Stimulated activated CD4-positive, alpha-beta T cell treated with anti-CD3 and anti-CD28 coated beads, TNF-alpha, amount 100 ng/mL, for 48 hours (primary cell): ENCODE results near the gene GPR15.
"Not testable (repeated sequence)": the region's sequence is repeated elsewhere in the genome, so short reads cannot be mapped to it uniquely, and the experiment has no call there.

ENCODE experiments used
- DNase-seq, 3 donors: peaks; one replicate each; pipeline ENCODE4 v3.0.0-alpha.2; 2020; ENCODE audit warnings: low read depth in 3 of 3

GPR15 gene

DNA sequence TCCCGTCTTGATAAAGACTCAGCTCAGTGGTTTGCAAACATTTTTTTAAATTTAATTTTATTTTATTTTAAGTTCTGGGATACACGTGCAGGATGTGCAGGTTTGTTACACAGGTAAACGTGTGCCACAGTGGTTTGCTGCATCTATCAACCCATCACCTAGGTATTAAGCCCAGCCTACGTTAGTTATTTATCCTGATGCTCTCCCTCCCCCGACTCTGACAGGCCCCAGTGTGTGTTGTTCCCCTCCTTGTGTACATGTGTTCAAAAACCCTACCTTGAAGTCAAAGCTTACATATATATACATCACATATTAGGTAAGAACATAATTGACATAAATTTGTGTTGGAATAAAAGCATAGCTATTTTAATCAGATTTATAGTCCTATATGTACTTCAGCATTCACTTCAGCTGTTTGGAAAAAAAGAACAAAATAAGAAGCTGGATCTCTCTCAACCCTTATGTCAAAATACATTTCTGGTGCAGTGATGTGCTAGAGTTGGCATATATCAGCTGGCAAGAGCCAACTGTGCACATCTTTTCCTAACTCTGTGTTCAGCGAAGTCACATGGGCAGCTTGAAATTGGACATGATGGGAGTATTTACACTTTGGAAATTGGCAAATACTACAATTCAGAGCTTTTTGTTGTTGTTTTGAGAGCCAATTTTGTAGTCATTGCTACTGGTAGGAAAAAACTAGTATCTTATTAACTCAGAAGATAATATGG, 26.5 kb downstream of the GPR15 start:
- no peak for DNase-seq

DNA sequence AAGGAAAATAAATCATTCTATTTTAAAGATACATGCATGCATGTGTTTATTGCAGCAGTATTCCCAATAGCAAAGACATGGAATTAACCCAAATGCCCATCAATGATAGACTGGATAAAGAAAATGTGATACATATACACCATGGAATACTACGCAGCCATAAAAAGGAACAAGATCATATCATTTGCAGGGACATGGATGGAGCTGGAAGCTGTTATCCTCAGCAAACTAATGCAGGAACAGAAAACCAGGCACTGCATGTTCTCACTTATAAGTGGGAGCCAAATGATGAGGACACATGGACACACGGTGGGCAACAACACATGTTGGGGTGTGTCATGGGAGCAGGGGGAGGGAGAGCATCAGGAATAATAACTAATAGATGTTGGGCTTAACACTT, 28.0 kb downstream of the GPR15 start:
- not testable (repeated sequence) for DNase-seq

DNA sequence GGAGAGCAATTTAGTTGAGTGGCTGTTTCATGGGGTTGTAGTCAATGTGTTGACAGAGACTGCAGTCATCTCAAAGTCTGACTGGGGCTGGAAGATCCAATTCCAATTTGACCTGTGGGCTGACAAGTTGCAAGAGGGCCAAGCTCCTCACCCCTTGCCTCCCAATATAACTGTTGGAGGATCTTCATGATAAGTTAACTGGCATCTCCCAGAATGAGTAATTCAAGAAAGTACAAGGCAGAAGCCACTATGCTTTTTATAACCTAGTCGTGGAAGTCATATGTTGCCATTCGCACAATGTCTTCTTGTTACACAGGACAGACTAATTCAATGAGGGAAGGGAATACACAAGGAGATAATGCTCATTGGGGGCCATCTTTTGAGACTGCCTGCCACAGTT, 29.1 kb downstream of the GPR15 start:
- DNase-seq: no peak

DNA sequence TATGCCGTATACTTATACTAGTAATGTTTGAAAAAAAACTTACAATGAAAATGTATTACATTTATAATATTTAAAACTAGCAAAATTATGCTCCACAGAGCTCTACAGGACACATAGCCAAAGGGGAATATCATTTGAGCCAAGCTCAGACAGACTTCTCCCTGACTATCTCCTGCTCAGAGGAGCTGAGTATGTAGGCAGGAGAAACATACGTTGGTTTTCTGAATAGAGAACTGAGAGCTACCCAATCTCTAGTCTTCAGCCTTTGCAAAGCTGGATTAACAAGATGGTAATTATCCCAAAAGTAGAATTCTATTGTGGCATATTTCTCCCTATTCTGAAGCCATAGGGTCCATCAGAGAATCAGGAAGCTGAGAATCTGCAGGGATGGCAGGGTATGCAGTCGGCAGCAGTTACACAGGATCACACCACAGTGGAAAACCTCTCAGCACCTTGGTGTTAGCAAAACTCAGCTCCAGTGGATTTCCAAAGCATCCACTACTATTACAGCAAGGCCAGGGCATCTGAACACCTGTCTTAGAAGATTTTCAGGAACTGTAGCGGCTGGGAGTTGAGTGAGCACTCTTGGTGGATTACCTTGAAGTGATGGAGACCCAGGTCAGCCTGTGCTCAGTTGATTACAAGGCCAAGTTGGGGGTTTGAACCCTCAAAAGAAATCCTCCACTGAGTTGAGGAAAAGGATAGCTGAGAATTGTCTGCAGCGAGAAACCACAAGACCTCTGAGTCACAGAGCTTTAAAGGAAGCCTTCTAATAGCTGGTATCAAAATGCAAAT, 30.1 kb downstream of the GPR15 start:
- DNase-seq: no peak

GRCh38 chr3:98563661-98564281, 32.0 kb downstream of the GPR15 start:
- no peak for DNase-seq

DNA sequence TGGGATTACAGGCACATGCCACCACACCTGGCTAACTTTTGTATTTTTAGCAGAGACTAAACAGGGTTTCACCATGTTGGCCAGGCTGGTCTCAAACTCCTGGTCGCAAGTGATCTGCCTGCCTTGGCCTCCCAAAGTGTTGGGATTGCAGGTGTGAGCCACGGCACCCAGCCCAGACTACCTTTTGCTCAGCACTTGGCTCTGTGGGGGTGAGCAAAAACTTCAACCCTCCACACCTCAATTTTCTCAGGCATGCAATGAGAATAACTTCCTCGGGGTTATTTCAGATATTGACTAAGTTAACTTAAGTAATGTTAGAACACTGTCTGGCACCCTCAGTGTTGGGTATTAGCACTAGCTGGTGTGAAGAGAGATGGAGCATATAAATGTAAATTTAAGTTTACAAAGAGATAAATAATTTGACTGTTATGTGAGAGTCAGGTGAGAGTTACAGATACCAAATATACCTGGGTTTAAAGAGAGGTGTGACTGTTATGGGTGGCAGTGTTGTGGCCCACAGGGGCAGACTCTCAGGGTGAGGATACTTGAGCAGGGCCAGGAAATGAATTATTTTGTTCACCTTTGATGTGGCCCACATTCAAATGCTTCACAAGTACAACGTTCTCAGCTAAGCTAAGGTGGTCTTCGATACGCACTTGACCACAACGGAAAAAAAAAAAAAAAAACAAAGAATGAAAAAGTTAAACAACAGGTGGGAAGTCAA, 32.7 kb downstream of the GPR15 start:
- no peak for DNase-seq

DNA sequence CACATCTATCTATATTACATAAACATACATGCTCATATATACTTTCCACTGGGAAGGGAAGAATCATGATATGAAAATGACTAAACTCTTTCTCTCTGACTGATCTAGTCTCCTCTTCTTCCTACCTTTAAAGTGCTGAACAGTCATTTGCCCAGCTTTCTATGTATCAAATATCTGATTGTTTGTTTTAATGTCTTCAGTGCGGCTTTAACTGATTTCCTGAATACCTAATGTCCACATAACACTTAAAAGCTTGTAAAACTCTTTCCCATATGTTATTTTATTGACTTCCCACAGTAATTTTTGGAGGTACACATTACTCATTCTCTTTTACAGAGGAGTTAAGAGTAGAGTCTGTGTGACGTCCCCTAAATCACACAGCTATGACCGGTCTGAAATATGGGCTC, 33.5 kb downstream of the GPR15 start:
- DNase-seq: no peak

DNA sequence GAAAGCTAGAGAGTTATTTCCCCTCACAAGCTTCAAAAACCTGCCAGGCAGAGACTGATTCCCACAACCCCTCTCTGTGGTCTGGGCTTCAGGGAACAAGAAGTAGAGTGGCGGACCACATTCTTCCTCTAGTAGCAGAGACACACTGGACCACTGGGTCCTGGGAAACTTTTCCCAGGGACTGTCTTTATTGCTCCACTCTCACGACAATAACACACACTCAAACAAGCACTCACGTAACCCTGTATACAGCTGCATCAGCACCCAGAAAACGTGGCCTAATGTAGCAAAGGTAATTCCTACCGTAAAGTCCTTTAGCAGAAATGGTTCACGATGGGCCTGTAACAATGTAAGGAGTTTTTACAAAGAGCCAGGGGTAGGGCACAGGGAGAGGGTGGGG, 34.1 kb downstream of the GPR15 start:
- no peak for DNase-seq

DNA sequence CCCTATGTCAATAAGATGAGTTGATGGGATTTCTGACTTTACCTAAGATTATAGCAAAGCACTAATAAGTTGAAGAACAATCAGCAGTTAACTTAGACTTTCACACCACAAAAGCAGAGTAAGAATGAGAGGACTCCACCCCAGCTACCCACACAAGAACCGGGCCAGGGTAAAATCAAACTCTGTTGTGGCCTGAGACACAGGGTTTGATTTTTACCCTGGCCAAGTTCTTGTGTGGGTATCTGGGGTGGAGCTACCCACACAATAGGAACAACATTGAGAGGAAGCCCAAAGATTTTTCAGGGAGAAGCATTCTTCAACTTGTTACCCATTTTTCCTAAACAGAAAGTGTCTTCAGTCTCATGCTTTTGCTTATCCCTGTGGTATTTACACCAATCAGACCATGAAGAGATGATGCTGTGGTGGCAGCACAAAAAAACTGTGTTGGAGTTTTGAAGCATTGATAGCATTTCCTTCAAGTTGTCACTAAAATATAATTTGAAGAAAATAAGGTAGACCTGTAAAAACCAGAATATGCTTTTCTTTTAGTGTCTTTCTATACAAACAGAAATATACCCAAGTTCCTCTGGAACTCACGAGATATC, 36.0 kb downstream of the GPR15 start:
- no peak for DNase-seq

DNA sequence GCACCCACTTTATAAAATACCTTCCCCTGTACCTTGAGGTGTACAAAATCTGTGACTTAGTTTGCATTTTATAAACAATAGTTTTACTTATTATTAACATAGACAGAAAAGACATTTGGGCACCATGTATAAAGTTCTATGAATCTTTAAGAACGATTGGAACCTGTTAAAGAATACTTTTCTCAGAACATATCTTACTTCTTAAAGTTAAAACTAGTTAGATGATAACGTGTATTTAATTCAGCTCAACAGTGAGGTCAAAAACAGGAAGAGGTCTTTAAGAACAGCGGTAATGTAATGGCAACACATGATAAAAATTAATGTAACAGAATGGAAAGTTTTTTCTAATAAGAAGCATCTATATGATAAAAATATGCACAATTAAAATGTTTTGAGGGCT, 36.6 kb downstream of the GPR15 start:
- no peak for DNase-seq

- DNase-seq: no peak
Measured at GRCh38 chr3:98573181-98573728, 41.5 kb downstream of the GPR15 start.

DNA sequence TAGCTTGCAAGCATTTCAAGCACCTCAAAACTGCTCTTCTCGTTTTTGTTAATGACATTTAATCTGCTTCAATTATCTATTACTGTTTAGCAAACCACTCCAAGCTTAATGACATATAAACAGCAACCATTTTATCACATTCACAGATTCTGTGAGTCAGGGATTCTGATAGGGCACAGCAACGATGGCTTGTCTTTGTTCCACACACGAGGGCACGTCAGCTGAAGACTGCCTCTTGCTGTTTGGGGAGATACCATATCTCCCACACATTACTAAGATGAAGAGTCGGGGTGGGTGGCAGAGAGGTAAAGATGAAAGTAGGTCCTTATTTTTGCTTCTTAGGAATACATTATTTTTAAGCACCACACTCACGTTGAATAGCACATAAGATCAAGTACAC, 42.4 kb downstream of the GPR15 start:
- DNase-seq: no peak

DNA sequence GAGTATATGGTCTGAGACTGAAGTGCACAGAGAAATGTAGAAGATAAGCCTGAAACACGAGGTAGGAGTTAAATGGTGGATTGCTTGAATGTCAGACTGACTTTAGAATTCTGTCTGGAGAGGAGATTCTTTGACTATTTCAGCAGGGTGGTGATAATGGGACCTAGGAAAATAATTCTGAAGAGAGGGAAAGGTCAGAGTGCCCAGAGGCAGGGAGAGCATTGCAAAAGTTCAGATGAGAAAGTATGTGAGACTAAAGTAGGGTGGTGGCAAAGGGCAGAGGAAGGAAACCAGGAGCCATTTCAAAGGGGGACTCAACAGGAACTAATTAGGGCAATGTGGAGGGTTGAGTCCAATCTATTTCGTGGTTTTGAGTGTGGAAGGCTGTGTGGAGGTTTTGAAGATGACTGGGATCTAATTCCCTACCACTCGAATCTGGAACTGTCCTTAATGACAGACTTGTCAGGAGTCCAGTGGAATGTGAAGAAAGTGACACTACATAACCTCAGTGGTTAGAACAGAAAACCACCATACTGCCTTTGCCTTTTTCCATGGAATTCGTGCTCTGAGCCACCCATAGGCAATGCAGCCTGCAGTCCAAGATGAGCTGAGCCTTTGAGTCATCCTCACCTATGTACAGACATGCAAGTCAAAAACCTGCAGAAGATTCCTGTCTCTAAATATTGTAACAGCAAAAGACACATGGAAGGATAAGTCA, 45.6 kb downstream of the GPR15 start:
- DNase-seq: no peak

DNA sequence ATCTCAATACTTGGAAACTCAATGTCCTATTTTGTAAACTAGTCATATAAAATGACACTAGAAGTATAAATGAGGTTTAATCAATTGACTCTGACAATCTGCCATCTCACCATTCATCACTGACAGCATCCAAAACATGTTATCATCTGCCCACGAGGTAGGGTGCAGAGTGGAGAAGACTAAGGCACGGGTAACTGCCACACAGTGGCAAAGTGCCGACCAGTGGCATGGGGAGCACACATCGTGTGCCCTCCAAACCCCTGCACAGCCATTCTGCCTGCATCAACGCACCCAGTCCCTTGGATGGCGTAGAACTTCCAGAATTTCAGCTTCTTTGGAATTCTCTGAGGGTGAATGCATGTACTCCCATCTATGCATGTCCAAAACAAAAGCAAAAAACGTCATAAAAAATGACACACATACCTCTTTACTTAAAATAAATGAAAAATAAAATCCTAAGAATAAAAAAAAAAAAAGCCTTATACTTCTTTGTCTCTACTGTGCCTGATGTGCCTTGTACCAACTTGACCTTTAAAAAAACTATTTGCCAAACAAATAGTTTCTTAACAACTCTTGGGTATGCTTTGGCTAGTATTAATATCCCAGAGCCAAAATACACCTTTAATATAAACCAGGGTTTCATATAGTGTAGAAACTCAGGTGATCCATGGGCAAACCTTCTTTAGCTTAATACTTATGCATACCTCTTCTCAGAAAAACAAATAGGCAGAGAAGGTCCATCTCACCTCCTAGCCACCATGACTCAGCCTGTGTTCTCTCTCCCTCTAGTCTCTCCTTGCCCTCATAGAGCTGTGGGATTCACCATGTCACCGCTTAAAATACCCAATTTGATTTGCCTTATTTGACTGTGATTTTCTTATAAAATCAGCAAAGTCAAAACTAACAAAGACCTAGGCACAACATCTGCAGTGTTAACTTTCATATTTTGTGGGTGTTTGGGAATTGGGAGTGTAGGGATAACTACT, 48.9 kb downstream of the GPR15 start:
- no peak for DNase-seq

DNA sequence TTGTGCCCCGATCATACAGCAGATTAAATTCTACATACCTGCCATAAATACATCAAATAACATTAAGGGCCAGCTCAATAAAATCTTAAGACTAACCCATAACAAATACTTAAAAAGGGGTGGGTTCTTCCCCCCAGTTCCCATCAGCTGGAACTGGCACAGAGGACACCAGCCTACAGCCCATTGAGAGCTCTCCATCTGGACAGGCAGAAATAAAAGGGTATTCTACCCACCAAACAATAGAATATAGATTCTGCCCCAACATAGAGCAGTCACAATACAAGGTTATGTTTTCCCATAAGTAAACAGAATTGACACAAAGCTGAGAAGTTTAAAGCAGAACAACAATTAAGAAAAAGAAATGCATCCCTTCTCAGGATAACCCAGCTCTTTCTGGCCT, 49.7 kb downstream of the GPR15 start:
- no peak for DNase-seq

GRCh38 chr3:98582042-98582441, 50.3 kb downstream of the GPR15 start:
- no peak for DNase-seq

DNA sequence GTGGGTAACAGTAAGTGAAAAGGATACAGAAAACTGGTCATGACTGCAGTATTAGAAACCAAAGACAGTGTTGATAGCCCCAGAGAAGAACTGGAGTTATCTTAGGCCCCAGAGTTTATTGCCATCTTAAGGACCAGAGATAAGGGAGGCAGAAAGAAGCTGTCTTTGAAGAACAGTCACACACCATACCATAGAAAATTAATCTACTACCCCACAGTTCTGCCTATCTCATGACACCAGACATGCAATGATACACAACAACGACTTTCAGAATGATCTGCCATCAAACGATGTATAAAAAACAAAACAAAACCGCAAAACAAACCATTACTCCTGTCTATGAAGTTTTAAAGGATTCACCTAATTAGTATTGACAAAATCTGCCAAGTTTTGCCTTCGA, 52.0 kb downstream of the GPR15 start:
- DNase-seq: no peak
